Endodermal cell (in vitro differentiated cells): ENCODE data around the gene CHSY1. TPM values are rescaled to one million over a fixed set of nuclear protein-coding genes. Genes with fewer than 3 reads are reported as not detected.

ENCODE experiments used
- DNase-seq: peaks from one replicate; pipeline ENCODE4 v3.0.0-alpha.2; 2017
- H3K27ac ChIP-seq: 2 replicates; pipeline ENCODE4 v1.5.1; 2013; ENCODE audit warnings: mild to moderate bottlenecking, low read depth, low read length, moderate library complexity
- H3K27me3 ChIP-seq: 2 replicates; pipeline ENCODE4 v1.6.1; 2013; ENCODE audit warnings: mild to moderate bottlenecking, low read length, moderate library complexity; ENCODE audit not compliant: insufficient read depth, control insufficient read depth, poor library complexity, severe bottlenecking
- H3K36me3 ChIP-seq: 2 replicates; pipeline ENCODE4 v1.7.0; 2013; ENCODE audit warnings: mild to moderate bottlenecking, low read length, moderate library complexity; ENCODE audit not compliant: control insufficient read depth, insufficient read depth
- H3K4me1 ChIP-seq: one replicate; pipeline ENCODE4 v1.7.0; 2013; ENCODE audit warnings: low read length; ENCODE audit not compliant: control insufficient read depth, insufficient read depth
- H3K4me3 ChIP-seq: 2 replicates; pipeline ENCODE4 v1.5.1; 2013; ENCODE audit warnings: mild to moderate bottlenecking, low read length, moderate library complexity
- H3K9ac ChIP-seq: 2 replicates; pipeline ENCODE4 v1.6.1; 2013; ENCODE audit warnings: mild to moderate bottlenecking, low read length, moderate library complexity; ENCODE audit not compliant: poor library complexity, severe bottlenecking; ENCODE audit errors: extremely low read depth
- H3K9me3 ChIP-seq: 2 replicates; pipeline ENCODE4 v1.6.1; 2013; ENCODE audit warnings: mild to moderate bottlenecking, low read length, moderate library complexity; ENCODE audit not compliant: control insufficient read depth
- H3K27ac Mint-ChIP-seq: 2 replicates; pipeline ENCODE4 v1.8.0; 2020; ENCODE audit warnings: mixed read lengths
- H3K27me3 Mint-ChIP-seq: 2 replicates; pipeline ENCODE4 v1.8.0; 2021; ENCODE audit warnings: mild to moderate bottlenecking, mixed read lengths; ENCODE audit not compliant: insufficient read depth
- H3K36me3 Mint-ChIP-seq: 2 replicates; pipeline ENCODE4 v1.8.0; 2020; ENCODE audit warnings: low read depth, mixed read lengths
- H3K4me1 Mint-ChIP-seq: 2 replicates; pipeline ENCODE4 v1.8.0; 2020; ENCODE audit warnings: mixed read lengths
- H3K4me3 Mint-ChIP-seq: 2 replicates; pipeline ENCODE4 v1.8.0; 2020; ENCODE audit warnings: mild to moderate bottlenecking, moderate library complexity, mixed read lengths
- H3K9me3 Mint-ChIP-seq: 2 replicates; pipeline ENCODE4 v1.8.0; 2020; ENCODE audit warnings: mild to moderate bottlenecking, mixed read lengths
- WGBS, 2 experiments: methylation state at CpG; one replicate each; pipeline versions ENCODE4 v1.1.5 to v1.1.7; 2013; ENCODE audit warnings: missing lambda C conversion rate in 2 of 2, mixed read lengths in 1 of 2; ENCODE audit not compliant: insufficient coverage in 1 of 2, insufficient read length in 1 of 2; 5-methylcytosine and 5-hydroxymethylcytosine counted together
- total RNA-seq, 2 donors: library from RNA; stranded (reverse); fragmentation: NEBNext Ultra II Directional in 1 of 2; extraction: Animal tissue kit (Norgen Biotek cat#: 25700) in 1 of 2; gene quantifications; 2 replicates in 1 of 2; 3 replicates in 1 of 2; pipeline ENCODE4 v1.2.1, GENCODE V29; 2021
- TF ChIP-seq, protein P1 (sequence below): fragments of 200-600 bp; sonication (generic); conservative IDR thresholded peaks from 2 replicates; pipeline ENCODE4 v1.5.0; 2021; ENCODE audit warnings: antibody characterized with exemption, mild to moderate bottlenecking

The CHSY1 gene
- total RNA-seq, 2 donors from 2014 or later = 33.3 to 39.9 TPM

DNA sequence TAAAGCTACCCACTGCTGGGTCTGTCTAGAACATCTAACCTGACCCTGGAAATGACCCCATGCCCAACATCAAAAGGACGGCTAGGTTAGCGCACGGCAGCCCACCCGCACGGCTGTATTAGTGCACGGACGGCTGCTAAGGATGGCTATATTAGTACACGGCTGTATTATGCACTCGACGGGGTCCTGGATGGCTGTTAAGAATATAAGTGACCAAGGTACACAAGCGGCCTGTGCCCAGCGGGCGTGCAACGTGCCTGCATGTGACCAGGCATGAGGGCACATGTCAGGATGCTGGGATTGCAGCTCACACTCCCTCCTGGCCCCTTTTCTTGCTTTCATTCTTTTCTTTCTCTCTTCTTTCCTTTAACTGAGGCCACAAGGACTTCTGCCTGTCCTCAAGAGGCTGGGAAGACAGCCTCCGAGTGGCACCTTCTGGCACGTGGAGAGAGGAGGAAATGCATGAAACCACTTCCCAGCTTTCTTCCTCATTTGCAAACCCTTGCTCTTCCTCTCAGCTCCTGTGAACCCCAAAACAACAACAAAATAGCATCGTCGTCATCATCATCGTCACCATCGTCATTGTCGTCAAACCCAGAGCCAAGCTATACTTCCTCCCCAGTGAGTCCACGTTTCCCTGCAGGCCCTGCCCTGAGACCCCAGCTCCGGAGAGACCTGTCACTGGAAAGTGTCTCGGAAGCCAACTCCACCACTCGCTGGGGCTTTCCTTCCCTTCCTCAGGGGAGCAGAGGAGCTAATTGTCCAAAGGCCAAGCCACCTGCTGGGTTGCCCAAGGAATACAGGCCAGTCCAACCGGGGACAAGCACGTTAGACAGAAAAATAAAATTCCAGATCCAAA lies 101.8 kb downstream of the CHSY1 start:
- no peak for DNase-seq
- Histone ChIP-seq H3K36me3 (no peaks in the 10 kb centered on the region), H3K9ac (no peak overlapping the region), H3K4me3 (no peak overlapping the region), H3K4me1 (no peaks in the 10 kb centered on the region), H3K27ac (no peak overlapping the region), H3K27me3 (no peaks in the 10 kb centered on the region), H3K9me3 (no peaks in the 10 kb centered on the region)
- TF ChIP-seq, protein P1, sequence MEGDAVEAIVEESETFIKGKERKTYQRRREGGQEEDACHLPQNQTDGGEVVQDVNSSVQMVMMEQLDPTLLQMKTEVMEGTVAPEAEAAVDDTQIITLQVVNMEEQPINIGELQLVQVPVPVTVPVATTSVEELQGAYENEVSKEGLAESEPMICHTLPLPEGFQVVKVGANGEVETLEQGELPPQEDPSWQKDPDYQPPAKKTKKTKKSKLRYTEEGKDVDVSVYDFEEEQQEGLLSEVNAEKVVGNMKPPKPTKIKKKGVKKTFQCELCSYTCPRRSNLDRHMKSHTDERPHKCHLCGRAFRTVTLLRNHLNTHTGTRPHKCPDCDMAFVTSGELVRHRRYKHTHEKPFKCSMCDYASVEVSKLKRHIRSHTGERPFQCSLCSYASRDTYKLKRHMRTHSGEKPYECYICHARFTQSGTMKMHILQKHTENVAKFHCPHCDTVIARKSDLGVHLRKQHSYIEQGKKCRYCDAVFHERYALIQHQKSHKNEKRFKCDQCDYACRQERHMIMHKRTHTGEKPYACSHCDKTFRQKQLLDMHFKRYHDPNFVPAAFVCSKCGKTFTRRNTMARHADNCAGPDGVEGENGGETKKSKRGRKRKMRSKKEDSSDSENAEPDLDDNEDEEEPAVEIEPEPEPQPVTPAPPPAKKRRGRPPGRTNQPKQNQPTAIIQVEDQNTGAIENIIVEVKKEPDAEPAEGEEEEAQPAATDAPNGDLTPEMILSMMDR = no peak
- H3K4me3 Mint-ChIP-seq = no peak overlapping the region
- H3K4me1 Mint-ChIP-seq = peaks cover 8% of the 10 kb centered on the region
- no peaks in the 10 kb centered on the region for H3K27me3 Mint-ChIP-seq
- WGBS, 2 experiments = 92 to 94% methylated on average over 26 to 27 of the region's 27 CpGs
- no peaks in the 10 kb centered on the region for H3K9me3 Mint-ChIP-seq
- H3K27ac Mint-ChIP-seq = no peak overlapping the region
- no peaks in the 10 kb centered on the region for H3K36me3 Mint-ChIP-seq

DNA sequence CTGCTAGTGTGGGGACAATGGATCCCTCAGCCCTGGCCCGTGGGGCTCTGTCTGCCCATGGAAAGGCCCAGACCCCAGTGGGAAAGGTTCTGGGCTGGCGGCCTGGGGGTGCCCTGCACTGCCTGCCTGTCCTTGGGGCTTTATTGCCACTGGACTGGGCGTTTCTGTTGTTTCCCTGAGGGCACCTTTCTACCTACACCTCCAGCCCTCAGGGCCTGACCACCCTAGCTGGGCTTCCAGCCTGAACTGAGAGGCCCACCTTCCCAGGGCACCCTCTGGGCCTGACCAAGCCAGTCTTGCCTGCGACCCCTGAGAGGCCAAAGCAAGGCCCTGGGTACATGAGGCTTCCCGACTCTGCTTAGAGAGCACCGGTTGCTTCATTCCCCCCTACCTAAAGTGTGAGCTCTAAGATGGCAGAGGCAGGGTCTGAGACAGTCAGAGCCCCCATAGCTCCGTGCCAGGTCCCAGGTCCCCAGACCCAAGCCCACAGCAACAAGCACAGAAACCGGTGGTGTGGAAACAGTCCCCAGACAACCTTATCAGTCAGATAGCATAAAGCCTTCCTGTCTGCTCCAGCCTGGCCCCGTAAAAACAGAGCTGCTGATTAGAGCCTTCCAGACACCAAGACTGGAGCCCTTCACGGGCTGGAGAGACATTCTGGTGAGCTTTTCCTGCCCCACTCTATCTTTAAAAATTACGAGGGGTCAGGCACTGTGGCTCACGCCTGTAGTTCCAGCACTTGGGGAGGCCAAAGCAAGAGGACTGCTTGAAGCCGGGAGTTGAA lies 102.8 kb downstream of the CHSY1 start:
- WGBS, 2 experiments = 80 to 96% methylated on average over 8 to 13 of the region's 13 CpGs
- H3K27ac ChIP-seq = no peak overlapping the region
- Mint-ChIP-seq H3K27me3 (no peaks in the 10 kb centered on the region), H3K36me3 (no peaks in the 10 kb centered on the region), H3K9me3 (no peaks in the 10 kb centered on the region), H3K4me1 (peaks cover 8% of the 10 kb centered on the region), H3K27ac (peak overlapping the region; percentile 85), H3K4me3 (no peak overlapping the region)
- no peaks in the 10 kb centered on the region for H3K36me3 ChIP-seq
- no peaks in the 10 kb centered on the region for H3K27me3 ChIP-seq
- H3K4me3 ChIP-seq = no peak overlapping the region
- H3K9me3 ChIP-seq = no peaks in the 10 kb centered on the region
- no peaks in the 10 kb centered on the region for H3K4me1 ChIP-seq
- TF ChIP-seq, protein P1 = no peak
- H3K9ac ChIP-seq = no peak overlapping the region
- peak; percentile 59 for DNase-seq

DNA sequence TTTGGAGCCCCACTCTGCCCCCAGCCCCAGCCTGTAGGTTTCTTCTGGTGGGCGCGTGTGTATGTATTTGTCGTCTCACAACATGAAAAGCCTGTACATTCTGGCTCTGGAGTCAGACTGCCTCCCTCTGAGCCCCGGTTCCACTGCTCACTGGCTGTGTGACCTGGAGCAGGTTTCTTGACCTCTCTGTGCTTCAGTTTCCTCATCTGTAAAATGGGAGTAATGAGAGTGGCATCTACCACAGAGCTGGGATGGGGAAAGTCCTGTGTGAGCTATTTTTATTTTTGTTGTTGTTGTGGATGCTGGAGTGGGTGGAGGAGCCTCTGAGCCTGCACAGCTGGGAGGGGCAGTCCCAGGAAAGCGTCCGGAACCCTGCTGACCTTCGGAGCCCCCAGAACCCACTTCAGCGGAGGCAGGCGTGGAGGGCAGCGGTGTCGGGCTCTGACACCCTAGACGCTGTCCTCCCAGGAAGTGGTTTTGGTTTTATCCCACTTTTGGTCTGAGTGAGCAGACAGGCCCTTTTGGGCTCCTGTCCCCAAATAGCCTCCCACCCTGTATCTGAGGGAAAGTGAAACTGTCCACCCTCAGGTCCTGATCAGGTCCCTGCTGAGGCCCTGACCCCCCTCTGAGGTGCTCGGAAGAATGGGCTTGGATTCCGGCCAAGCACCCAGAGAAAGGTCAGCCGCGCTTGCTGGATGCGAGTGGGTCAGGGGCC lies 103.5 kb downstream of the CHSY1 start:
- H3K36me3 ChIP-seq = no peaks in the 10 kb centered on the region
- H3K4me3 Mint-ChIP-seq = no peak overlapping the region
- no peaks in the 10 kb centered on the region for H3K9me3 Mint-ChIP-seq
- no peak overlapping the region for H3K27ac ChIP-seq
- peak; percentile 36 for DNase-seq
- H3K9me3 ChIP-seq = no peaks in the 10 kb centered on the region
- WGBS, 2 experiments = 92 to 96% methylated on average over 10 to 17 of the region's 17 CpGs
- peaks cover 8% of the 10 kb centered on the region for H3K4me1 Mint-ChIP-seq
- TF ChIP-seq, protein P1 = no peak
- no peaks in the 10 kb centered on the region for H3K27me3 ChIP-seq
- H3K36me3 Mint-ChIP-seq = no peaks in the 10 kb centered on the region
- no peaks in the 10 kb centered on the region for H3K27me3 Mint-ChIP-seq
- H3K4me1 ChIP-seq = no peaks in the 10 kb centered on the region
- no peak overlapping the region for H3K9ac ChIP-seq
- no peak overlapping the region for H3K4me3 ChIP-seq
- no peak overlapping the region for H3K27ac Mint-ChIP-seq
